GM18868 (cell line): Measurements from ENCODE around the gene SPATA32.
A peak's percentile ranks its signal among the peaks of the same experiment; 100 is the strongest.
"Not testable (repeated sequence)": the region's sequence is repeated elsewhere in the genome, so short reads cannot be mapped to it uniquely, and the experiment has no call there.

Experiments
- ATAC-seq: cut with Tn5 transposase; IDR thresholded peaks from one replicate; pipeline ENCODE4 v1.9.1; 2021; ENCODE audit warnings: mild to moderate bottlenecking, moderate library complexity; ENCODE audit not compliant: unreplicated experiment

The SPATA32 gene

DNA sequence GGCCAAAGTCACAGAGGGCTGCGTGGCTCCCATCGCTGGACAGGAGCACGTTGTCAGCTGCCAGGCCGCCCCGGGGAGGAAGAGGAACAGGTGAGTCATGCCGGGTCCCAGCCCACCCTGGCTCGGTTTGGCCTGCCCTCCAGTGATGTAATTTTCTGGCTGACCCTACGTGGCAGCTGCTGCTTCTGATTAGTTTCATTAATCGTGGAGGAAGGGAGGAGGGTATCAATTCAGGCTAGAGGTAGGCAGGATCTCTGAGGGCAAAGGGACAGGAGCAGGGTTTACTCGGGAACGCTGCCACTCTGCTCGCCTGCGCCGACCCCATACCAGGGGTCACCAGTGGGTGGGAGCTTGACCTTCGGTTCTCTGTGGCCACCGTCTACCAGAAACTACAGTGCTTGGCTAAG is 11.7 kb upstream of the SPATA32 start:
- ATAC-seq: no peak

DNA sequence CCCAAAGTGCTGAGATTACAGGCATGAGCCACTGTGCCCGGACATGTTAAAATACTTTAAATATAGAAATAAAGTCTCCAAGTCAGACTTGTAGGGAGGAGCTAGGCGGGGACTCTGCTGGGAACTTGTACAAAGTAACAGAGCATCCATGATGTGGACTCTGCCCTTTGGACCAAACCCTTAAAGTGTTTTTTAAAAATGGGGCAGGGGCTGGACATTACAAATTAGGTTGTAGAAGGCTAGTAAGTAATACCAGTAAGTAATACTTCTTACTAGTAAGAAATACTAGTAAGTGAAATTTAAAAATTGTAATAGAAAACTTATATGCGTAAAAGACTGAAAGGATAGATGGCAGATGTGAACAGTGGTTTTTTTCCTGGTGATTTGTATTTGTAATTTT is 9.7 kb upstream of the SPATA32 start:
- no peak for ATAC-seq

DNA sequence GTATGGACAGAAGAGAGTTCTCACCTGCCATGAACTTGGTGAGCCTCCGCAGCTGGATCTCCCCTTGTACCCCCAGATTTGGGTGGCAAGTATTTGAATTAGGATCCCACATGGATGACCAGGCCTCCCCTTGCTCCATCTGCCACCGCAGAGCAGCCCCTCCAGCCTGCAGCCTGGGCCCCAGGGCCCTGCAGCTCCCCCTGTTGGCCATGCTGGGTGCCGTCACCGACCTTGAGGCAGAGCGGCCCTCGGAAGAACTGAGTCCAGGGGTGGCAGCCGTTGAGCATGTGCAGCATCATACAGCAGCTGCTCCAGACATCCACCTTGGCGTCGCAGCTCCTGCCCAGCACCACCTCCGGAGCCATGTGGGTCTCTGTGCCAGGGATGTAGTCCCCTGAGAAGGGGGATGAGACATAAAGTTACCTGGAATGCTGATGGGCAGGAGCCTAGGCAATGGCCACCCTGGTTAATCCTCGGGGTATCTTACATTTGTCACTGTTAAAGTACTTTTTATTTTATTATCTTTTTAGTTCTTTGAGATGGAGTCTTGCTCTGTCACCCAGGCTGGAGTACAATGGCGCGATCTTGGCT is 9.0 kb upstream of the SPATA32 start:
- no peak for ATAC-seq

DNA sequence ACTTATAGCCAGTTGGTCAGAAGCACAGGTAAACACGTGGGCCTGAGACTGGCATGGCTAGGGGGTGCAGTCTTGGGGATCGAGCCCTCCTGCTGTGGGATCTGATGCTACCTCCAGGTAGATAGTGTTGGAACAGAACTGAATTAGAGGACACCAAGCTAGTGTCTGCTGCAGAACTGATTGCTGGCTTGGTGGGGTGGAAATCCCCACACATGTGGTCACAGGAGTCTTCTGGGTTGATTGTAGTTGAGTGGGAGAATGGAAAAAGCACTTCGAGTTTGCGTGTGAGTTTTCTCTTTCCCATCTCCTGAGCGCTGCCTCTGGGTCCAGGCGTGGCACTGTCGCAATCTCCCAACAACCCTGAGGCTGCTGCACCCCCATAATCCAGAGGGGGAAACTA is 8.0 kb upstream of the SPATA32 start:
- ATAC-seq: no peak

DNA sequence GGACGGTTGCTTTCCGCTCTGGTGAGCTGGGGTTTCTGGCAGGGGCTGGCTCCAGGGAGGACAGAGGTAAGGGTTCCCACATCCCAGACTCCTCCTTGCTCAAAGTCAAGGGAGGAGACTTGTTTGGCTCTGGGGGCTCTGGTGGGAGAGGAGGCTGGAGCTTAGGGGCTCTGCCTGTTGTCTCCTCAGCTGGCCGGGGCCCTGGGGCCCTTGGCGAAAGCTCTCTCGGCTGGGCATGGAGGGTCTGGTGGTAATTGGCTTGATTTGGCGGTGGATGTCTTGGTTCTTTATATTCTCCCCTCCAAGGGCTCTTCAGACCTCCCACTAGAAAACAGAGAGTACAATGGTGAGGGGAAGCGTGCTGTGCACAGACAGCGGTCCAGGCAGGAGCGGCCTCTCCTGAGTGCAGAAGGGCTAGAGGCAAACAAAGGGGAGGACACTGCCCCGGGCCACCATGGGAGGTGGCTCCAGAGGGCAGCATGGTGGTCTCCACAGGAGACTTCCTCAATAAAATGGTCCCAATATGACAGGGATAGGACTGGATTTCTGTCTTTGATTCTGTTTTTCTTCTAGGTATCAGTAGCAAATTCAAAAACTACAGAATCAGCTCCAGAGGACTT is 5.7 kb upstream of the SPATA32 start:
- no peak for ATAC-seq

DNA sequence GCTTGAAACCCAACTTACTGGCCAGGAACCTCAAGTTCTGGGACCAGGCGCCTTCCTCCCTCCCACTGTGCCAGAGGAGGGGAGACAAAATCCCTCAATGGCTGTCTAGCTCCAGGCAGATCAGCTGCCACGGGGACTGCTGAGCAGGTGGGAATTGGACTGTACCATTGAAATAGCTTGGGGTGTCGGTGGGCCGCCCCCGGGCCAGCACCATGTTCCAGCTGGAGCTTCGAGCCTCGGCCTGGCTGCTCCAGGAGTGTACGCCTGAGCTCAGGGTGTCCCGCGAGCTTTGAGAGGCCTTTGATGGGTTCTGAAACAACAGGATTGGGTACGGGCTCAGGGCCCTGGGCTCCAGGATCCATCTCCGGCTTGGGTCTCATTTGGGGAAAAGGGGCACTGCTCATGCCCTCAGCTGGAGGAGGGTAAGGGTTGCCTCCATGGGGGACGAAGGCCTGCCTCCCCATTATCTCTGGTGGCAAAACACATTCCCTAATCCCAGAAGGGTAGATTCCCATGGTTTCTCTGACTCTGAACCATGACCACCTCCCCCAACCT is 4.6 kb upstream of the SPATA32 start:
- ATAC-seq: no peak

DNA sequence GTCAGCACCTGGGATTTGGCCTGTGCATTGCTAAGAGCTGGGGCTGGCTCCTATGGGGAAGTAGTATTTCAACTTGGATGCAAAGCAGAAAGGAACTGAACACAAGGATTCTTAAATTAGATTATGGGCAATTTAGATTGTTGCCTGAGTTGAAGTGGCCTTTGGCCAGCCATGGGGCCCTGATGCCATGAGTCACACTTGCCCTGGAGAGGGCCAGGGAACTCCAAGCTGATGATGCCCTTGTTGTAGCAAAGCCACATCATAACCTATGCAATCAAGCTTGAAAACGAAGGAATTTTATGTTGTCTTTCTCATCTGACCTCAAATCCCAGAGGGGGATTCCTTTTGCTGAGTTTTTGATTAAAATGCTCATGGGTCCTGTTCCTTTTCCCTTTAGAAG is 3.9 kb upstream of the SPATA32 start:
- no peak for ATAC-seq

DNA sequence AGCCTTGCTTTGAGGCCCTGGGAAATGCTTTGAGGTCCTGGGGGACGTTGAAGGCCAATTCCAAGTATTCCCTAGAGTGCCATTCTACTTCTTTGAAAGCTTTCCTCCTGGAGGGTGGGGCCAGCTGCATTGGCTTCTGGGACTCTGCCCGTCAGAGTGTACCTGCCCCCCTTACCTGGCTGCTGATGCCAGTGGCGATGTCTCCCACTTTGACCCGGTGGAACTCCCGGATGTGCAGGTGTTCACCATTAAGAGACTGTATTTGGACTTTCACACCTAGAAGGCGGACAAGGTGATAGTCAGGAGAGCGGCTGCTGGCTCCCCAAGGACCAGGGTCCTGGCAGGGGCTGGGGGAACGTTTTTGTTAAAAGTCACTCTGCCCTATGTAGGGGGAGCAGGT is 3.1 kb upstream of the SPATA32 start:
- ATAC-seq: no peak

DNA sequence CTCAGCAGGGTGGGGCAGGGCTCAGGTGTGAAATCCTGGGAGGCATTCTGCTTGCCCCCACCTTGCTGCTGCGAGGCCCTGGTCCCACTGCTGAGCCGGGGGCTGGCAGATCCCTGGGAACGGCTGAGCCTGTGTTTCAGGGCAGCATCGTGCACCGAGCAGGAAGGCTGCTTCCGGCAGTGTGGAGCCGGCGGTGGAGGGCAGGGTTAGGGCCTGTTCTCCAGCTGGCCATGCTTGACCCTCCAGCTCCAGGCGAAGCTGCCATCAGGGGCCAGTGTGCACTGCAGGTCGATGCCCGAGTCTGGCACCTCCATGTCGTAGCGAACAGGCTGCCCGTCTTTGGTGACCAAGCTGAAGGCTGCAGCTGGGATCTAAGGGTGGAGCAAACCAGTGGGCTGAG is 2.5 kb upstream of the SPATA32 start:
- ATAC-seq: no peak

DNA sequence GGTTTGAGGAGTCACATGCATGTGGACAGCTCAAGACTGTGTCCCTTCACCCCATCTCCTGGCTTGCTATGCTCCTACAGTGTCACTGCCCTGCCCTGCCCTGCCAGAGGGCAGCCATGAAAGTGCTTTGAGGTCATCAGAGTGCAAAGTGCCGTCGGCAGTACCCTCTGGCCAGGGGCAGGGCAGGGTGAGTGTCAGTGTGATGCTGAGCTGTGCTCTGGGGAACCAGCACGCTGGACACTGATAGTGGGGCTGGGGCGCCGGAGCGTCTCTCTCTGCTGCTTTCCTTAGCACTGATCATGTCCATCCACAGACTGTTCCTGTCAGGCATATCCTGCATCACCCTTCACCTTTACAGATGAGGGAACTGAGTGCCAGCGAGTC is 1.6 kb upstream of the SPATA32 start:
- no peak for ATAC-seq

DNA sequence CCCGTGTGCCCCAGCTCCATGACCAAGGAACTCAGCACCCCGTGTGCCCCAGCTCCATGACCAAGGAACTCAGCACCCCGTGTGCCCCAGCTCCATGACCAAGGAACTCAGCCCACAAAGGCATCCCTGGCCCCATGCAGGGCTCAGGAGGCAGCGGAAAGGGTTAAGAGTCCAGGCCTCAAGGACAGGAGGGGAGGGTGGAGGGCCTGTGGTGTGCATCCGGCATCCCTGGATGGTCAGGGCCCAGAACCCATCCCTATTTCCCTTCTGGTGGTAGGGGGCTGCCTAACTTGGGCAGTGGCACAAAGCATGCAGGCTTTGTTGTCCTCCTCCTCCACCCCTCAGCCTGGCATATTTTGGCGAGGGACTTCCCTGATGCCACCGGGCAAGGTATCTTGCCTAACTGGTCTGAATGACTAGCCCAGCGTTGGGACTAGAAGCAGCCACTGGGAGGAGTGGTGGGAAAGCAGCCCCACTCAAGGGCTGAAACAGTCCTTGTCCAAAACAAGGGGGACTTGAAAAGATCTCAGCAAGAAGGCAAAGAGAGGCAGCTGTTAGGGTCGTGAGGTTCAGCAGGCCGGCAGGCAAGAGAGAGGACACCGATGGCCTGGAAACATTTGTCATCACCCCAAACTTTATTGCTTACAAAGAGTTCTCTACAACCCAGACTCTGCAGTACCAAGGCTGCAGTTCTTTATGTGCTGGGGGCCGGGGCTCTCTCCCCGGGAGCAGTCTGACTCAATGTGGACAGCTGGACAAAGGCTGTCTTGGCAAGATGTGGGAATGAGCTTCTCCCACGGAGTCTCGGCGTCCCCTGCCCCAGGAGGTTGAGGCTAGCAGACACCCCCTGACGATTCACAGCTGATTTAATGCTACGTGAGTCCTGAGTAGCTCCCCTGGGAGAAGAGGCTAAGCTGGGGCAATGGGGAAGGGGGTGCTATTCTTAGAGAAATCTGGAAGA is 902 bp upstream of the SPATA32 start:
- no peak for ATAC-seq

DNA sequence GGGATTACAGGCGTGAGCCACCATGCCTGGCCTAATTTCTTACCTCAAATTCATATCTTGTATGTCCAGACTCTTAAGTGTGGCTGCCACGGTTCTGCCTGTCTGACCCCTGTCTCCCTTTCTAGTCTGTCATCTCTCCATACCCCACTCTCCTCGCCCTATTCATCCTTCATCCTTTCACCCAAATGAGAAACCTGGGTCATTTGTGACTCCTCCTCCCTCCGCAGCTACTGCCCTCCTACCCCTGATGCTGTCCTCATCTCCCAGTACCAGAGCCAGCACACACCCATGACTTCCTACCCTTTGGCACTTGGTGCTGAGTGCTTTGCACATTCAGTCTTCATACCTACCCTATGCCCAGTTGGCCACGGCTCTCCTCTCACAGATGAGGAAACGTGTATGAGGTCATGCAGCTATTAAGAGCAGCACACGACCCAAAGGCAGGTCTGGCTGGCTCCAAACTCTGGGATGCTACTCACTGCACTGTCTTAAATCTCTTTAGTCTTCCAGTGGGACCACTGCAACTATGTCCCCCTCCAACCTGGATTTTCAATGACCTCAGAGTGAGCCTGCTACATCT is 1.6 kb downstream of the SPATA32 start:
- no peak for ATAC-seq

DNA sequence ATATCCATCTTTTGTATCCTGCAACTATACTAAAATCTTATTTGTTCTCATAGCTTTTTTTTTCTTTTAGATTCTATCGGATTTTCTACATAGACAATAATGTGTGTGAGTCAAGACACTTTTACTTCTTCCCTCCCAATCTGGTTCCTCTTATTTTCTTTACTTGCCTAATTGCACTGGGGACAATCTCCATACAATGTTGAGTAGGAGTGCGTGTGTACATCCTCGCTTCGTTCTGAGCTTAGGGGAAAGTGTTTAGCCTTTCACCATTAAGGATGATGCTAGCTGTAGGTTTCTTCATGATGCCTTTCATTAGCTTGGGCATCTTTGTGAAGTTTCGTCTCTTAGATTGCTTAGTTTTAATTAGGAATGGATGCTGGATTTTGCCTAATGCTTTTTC is 2.9 kb downstream of the SPATA32 start:
- no peak for ATAC-seq

DNA sequence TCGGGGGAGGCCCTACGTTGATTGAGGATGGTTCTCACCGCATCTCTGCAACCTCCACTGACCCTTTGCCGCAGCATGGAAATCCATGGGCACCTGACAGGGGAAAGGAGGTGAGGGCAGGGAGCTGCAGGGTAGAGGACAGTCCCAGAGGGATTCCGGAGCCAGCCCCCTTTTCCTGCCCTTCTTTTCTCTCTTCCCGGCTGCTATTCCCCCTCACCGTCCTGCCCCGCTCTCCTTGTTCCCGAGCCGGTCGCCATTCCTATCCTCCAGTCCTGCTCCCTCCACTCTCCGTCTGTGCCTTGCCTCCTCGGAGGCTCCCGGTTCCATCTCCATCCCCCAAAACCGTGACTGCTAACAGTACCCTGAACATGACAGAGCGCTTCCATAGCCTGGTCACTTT is 4.8 kb downstream of the SPATA32 start:
- no peak for ATAC-seq

DNA sequence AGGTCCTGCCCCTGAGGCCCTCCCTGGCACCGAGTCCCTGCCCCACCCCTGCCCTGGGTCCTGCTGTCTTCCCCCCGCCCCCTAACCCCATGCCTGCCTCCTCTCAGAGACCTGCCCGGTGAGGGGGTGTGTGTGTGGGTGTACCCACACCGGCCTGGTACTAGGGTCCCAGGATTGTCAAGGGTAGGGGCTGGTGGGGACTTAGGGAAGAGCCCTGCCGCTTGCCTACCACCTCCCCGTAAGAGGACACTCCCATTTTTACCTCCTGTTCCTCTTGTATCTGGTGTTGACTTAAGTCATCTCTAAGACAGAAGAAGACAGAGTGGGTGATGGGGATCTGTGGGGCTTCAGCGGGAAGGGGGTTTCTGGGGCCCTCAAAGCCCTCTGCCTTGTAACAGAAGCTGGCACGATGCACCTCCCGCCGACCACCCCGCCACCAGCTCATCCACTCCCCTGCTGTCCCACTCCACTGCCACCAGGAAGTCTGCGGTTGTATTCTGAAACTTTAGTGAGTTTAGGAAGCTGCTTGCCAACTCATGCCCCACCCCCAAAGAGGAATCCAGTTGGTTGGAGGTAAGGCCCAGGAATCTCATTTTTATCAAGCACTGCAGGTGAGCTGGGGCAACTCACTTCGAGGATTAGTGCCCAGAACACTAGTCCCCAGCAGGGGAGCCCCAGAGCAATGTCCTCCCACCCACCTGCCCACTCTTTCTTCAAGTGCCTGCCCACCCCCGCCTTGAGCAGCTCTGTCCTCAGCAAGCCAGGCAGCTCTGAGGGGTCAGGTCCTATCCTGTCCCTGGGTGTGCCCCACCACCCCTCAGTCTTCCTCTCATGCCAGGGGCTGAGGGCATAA is 5.6 kb downstream of the SPATA32 start:
- ATAC-seq: no peak

DNA sequence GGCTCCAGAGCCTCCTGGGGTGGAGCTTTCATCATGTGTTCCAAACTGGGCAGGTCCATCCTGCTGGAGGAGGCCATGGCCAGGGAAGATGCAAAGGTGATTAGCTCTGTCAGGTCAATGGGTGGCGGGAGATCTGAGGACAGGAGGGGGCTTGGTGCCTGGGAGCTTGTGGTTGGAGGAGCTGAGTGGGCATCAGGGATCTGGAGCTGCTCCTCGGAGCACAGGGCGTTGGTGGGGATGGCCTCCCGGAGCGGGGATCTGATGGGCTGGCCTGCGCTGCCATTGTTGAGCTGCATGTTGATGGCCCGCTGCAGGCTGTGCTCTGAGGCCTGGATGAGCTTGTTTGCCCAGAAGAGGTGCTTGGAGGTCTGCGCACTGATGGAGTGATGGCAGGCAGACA is 6.5 kb downstream of the SPATA32 start:
- no peak for ATAC-seq

DNA sequence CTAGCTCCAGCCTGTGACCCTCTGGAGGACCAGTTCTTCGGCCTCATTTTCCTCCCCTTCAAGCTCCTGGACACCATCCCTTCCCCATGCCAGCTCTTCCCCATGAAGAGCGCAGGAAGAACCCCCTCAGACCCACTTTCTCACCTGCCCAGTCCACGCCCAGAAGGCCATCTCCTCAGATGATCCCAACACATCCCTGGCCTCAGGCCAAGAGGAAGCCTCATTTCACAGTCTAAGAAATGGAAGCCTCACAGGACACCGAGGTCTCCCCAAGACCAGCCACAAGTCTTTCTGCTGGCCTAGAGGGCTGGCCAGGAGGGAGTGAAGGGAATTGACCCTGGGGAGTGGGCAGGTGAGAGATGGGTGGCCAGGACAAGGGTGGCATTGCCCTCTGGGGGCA is 8.0 kb downstream of the SPATA32 start:
- no peak for ATAC-seq

DNA sequence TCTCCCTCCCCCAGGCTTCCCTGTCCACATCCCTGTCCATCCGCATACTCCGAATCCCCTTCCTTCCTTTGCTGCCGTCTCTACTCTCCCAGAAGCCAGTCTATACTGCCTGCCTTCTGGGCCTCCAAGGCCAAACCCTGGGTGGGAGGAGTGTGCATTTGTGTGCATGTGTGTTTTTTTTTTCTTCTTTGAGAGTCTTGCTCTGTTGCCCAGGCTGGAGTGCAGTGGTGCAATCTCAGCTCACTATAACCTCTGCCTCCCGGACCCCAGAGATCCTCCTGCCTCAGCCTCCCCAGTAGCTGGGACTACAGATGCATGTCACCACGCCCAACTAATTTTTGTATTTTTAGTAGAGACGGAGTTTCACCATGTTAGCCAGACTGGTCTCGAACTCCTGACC is 8.7 kb downstream of the SPATA32 start:
- ATAC-seq: not testable (repeated sequence)

DNA sequence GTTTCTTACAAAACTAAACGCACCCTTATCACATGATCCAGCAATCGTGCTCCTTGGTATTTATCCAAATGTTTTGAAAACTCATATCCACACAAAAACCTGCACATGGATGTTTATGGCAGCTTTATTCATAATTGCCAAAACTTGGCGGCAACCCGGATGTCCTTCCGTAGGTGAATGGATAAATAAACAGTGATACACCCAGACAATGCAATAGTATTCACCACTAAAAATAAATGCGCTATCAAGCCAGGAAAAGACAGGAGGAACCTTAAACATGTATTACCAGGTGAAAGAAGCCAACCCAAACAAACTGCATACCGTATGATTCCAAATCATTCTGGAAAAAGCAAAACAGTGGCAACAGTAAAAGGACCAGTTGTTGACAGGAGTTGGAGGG is 10.0 kb downstream of the SPATA32 start:
- ATAC-seq: no peak

DNA sequence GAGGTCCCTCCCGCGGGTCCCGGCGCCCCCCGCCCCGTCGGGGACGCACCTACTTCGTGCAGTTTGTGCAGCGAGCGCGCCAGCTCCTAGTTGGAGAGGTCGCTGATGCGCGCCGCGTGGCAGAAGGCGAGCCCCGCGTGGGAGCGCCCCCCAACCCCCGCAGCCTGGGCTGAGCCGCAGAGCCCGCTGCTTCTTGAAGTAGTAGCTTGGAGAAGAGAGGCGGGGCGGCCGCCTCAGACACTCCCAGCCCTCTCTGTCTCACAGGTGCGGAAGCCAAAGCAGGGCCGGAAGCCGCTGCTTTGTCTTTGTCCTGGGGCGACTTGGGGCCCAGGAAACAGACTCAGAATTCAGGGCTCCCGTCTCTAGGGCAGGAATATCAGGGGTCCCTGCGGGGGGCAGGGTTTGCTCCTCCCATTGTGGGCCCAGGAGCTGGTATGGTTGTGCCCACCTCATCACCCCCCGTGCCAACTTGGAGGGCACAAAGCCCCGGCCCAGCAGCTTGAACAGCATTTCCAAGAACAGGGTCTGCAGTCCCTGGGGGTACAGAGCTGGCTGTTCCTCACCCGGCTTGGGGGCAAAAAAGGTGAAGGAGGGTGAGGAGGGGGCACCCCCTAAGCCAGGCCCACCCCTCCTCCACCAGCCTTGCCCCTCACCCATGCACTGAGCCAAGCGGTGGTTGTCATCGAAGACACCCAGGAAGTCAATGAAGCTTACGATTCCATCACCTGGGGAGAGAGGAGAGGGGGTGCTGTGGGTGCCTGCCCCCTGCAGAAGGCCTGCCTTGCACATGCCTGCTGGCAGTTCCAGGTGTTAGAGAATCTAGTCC is 13.5 kb downstream of the SPATA32 start:
- peak; percentile 61 for ATAC-seq
